GM18508 (cell line): Measurements from ENCODE around the gene QKI.

Experiments used
- ATAC-seq: cut with Tn5 transposase; IDR thresholded peaks from one replicate; pipeline ENCODE4 v1.9.1; 2021; ENCODE audit warnings: moderate number of reproducible peaks; ENCODE audit not compliant: insufficient read depth, unreplicated experiment

The QKI gene

GRCh38 chr6:163599684-163600083 is 185.2 kb downstream of the QKI start:
- no peak for ATAC-seq

- no peak for ATAC-seq
Observed at GRCh38 chr6:163600331-163600730, 185.8 kb downstream of the QKI start.

GRCh38 chr6:163600781-163601180 is 186.3 kb downstream of the QKI start:
- no peak for ATAC-seq

- no peak for ATAC-seq
Observed at GRCh38 chr6:163602851-163603250, 188.3 kb downstream of the QKI start.

- no peak for ATAC-seq
Observed at GRCh38 chr6:163603395-163603794, 188.9 kb downstream of the QKI start.

GRCh38 chr6:163605385-163606097 is 191.0 kb downstream of the QKI start:
- ATAC-seq = no peak

GRCh38 chr6:163607792-163608191 is 193.3 kb downstream of the QKI start:
- no peak for ATAC-seq

- ATAC-seq = no peak
Observed at GRCh38 chr6:163608204-163608644, 193.7 kb downstream of the QKI start.

- ATAC-seq = no peak
Observed at GRCh38 chr6:163612200-163612599, 197.7 kb downstream of the QKI start.

GRCh38 chr6:163613025-163613424 is 198.5 kb downstream of the QKI start:
- ATAC-seq = no peak

GRCh38 chr6:163613668-163614067 is 199.2 kb downstream of the QKI start:
- ATAC-seq = no peak

- ATAC-seq = no peak
Observed at GRCh38 chr6:163616452-163616851, 201.9 kb downstream of the QKI start.

- ATAC-seq = no peak
Observed at GRCh38 chr6:163617549-163617948, 203.0 kb downstream of the QKI start.

GRCh38 chr6:163620101-163620500 is 205.6 kb downstream of the QKI start:
- no peak for ATAC-seq

GRCh38 chr6:163620670-163621330 is 206.3 kb downstream of the QKI start:
- ATAC-seq = no peak

- no peak for ATAC-seq
Observed at GRCh38 chr6:163625265-163625664, 210.7 kb downstream of the QKI start.

GRCh38 chr6:163626073-163626867 is 211.8 kb downstream of the QKI start:
- ATAC-seq = no peak

- ATAC-seq = no peak
Observed at GRCh38 chr6:163627274-163628062, 212.9 kb downstream of the QKI start.
